Adrenal gland (tissue), 12 donors: ENCODE measurements around the gene CILP2. TPM values are rescaled to one million over a fixed set of nuclear protein-coding genes. Genes with fewer than 3 reads are reported as not detected.
A peak's percentile ranks its signal among the peaks of the same experiment; 100 is the strongest.

Experiments
- DNase-seq, 7 donors: peaks; one replicate each; pipeline ENCODE4 v3.0.0-alpha.2; 2019 to 2020
- H3K27ac ChIP-seq, 5 donors: fragments of 200-600 bp; sonication (generic) in 4 of 5; 1 replicate in 3 of 5; 2 replicates in 2 of 5; pipeline versions ENCODE4 v1.5.1 to v1.8.0; 2016 to 2020; ENCODE audit warnings: mild to moderate bottlenecking in 1 of 5
- H3K27me3 ChIP-seq: fragments of 200-600 bp; 2 replicates; pipeline ENCODE4 v1.8.0; 2021
- H3K36me3 ChIP-seq, 2 donors: fragments of 200-600 bp; replicated peaks in 1 of 2; 1 replicate in 1 of 2; 2 replicates in 1 of 2; pipeline versions ENCODE4 v1.5.1 to v1.8.0; 2018 to 2022
- H3K4me1 ChIP-seq, 2 donors: fragments of 200-600 bp; replicated peaks in 1 of 2; 1 replicate in 1 of 2; 2 replicates in 1 of 2; pipeline versions ENCODE4 v1.5.1 to v1.8.0; 2018 to 2021
- H3K4me3 ChIP-seq, 4 donors: fragments of 200-600 bp; sonication (generic) in 3 of 4; one replicate each; pipeline ENCODE4 v1.5.1; 2016 to 2018
- H3K9me3 ChIP-seq, 3 donors: fragments of 200-600 bp; sonication (generic) in 1 of 3; replicated peaks in 1 of 3; 1 replicate in 2 of 3; 2 replicates in 1 of 3; pipeline versions ENCODE4 v1.5.1 to v1.8.0; 2016 to 2021
- CTCF ChIP-seq, 6 experiments: fragments of 450-650 bp in 4 of 6; fragments of 200-600 bp in 2 of 6; sonication (generic) in 1 of 6; IDR thresholded peaks; 1 replicate in 5 of 6; 2 replicates in 1 of 6; pipeline versions ENCODE4 v1.5.1 to v1.8.0; 2016 to 2021; ENCODE audit warnings: antibody characterized with exemption in 6 of 6, mild to moderate bottlenecking in 2 of 6, moderate library complexity in 1 of 6
- POLR2A ChIP-seq, 2 donors: fragments of 450-650 bp; IDR thresholded peaks; one replicate each; pipeline ENCODE4 v1.6.1; 2017; ENCODE audit warnings: antibody characterized with exemption in 2 of 2, mild to moderate bottlenecking in 2 of 2, moderate library complexity in 1 of 2
- WGBS, 4 donors: extraction: QIAGEN DNeasy Blood & Tissue Kit in 2 of 4; methylation state at CpG; one replicate each; pipeline versions ENCODE4 v1.1.5 to v1.1.7; 2013 to 2017; 5-methylcytosine and 5-hydroxymethylcytosine counted together
- intact Hi-C, 2 donors: fragments of 100-400 bp; cut with DNase I; formaldehyde crosslinking; loops; one replicate each; pipeline versions ENCODE4 v1.14.1 to v1.15.0; 2022 to 2023
- polyA plus RNA-seq, 3 donors: library from polyadenylated mRNA; stranded (reverse); fragments of 200-250 nt in 2 of 3; fragments of 350-450 nt in 1 of 3; fragmentation: Illumina TruSeq in 1 of 3; extraction: RNeasy Lipid Tissue Mini Kit (QIAGEN cat#74804) in 1 of 3; gene quantifications; one replicate each; pipeline ENCODE4 v1.2.3, GENCODE V29; 2013 to 2014
- total RNA-seq, 9 donors: library from RNA; depleted of rRNA in 4 of 9; stranded (reverse); fragments of >200 nt in 4 of 9; fragments of 120-200 nt in 1 of 9; fragmentation: NEBNext Ultra II Directional in 1 of 9; extraction: Animal tissue kit (Norgen Biotek cat#: 25700) in 1 of 9; gene quantifications; one replicate each; pipeline versions ENCODE4 v1.1.0 to v1.2.4, GENCODE V29; 2013 to 2023
- donor health status: healthy with polysubstance abuse.
- donor health status: Bipolar disorder and iron deficiency.
- donor health status: DM: yes; HTN: yes; CAD: no.
- donor health status: DM: no; HTN: no; CAD: no.
- donor health status: DM: no; HTN: no; CAD: no.
- donor health status: DM: yes; HTN: yes; CAD: no.

CILP2 gene
- total and polyA plus RNA-seq, 12 donors, result 0.13 to 0.43 (median 0.23) TPM; not detected in 8

- Histone ChIP-seq H3K36me3 (peaks cover 0 to 40% of the 10 kb centered on the region in 2 donors), H3K27me3 (no peaks in the 10 kb centered on the region), H3K4me3 (no peak overlapping the region), H3K27ac (peak overlapping the region in 1 of 5 donors; percentile 3), H3K9me3 (no peaks in the 10 kb centered on the region), H3K4me1 (peaks cover 27 to 47% of the 10 kb centered on the region in 2 donors)
- 46 to 72% (median 62%) methylated on average over 6 to 15 of the region's 15 CpGs for WGBS, 4 donors
- DNase-seq, result peak in 5 of 7 donors; percentile 53 to 71 (median 66)
- intact Hi-C loops, result loop anchor here (2.0 to 5.0 kb wide), 2 partner anchors 124 to 125 kb away; no protein-coding TSS in a partner anchor
- TF ChIP-seq CTCF (IDR thresholded peaks at IDR 0.05) (no peak), POLR2A (IDR thresholded peaks at IDR 0.05) (no peak)
Observed at GRCh38 chr19:19491321-19492025, 46.6 kb upstream of the CILP2 start.

- DNase-seq, result peak in 1 of 7 donors; percentile 38
- 52 to 77% (median 68%) methylated on average over 8 to 21 of the region's 21 CpGs for WGBS, 4 donors
- Histone ChIP-seq H3K9me3 (no peaks in the 10 kb centered on the region), H3K27ac (no peak overlapping the region), H3K27me3 (no peaks in the 10 kb centered on the region), H3K4me1 (peaks cover 27 to 47% of the 10 kb centered on the region in 2 donors), H3K36me3 (peaks cover 0 to 46% of the 10 kb centered on the region in 2 donors), H3K4me3 (no peak overlapping the region)
- TF ChIP-seq POLR2A (IDR thresholded peaks at IDR 0.05) (no peak), CTCF (IDR thresholded peaks at IDR 0.05) (no peak)
- intact Hi-C loops, result loop anchor here in 1 of 2 donors (5.0 kb wide), 1 partner anchor 125 kb away; no protein-coding TSS in a partner anchor
Observed at GRCh38 chr19:19492026-19492610, 45.9 kb upstream of the CILP2 start.

- Histone ChIP-seq H3K27me3 (no peaks in the 10 kb centered on the region), H3K4me1 (peaks cover 10 to 30% of the 10 kb centered on the region in 2 donors), H3K27ac (no peak overlapping the region), H3K9me3 (no peaks in the 10 kb centered on the region), H3K4me3 (no peak overlapping the region), H3K36me3 (peaks cover 0 to 62% of the 10 kb centered on the region in 2 donors)
- DNase-seq, result peak in 1 of 7 donors; percentile 35
- WGBS, 4 donors, result 73 to 87% (median 80%) methylated on average over 6 to 15 of the region's 15 CpGs
- intact Hi-C loops, result loop anchor here in 1 of 2 donors (5.0 kb wide), 1 partner anchor 127 kb away; no protein-coding TSS in a partner anchor
- TF ChIP-seq POLR2A (IDR thresholded peaks at IDR 0.05), result no peak
Observed at GRCh38 chr19:19493841-19494546, 44.1 kb upstream of the CILP2 start.

GRCh38 chr19:19495614-19496603 is 42.2 kb upstream of the CILP2 start:
- WGBS, 4 donors, result 88 to 93% (median 90%) methylated on average over 20 to 30 of the region's 30 CpGs
- DNase-seq, result no peak

More at GRCh38 chr19:19495614-19496603, 42.2 kb upstream of the CILP2 start:
- Histone ChIP-seq H3K9me3 (no peaks in the 10 kb centered on the region), H3K4me3 (no peak overlapping the region), H3K27ac (no peak overlapping the region), H3K27me3 (no peaks in the 10 kb centered on the region), H3K36me3 (peaks cover 0 to 80% of the 10 kb centered on the region in 2 donors), H3K4me1 (peaks cover 0 to 12% of the 10 kb centered on the region in 2 donors)
- intact Hi-C loops, result no loop called here
- TF ChIP-seq POLR2A (IDR thresholded peaks at IDR 0.05) (no peak), CTCF (IDR thresholded peaks at IDR 0.05) (no peak)
